GM12878 (cell line): ENCODE data around the gene CTAG1A. TPM values are rescaled to one million over a fixed set of nuclear protein-coding genes. Genes with fewer than 3 reads are reported as not detected.

Source experiments
- ATAC-seq: fragments of 200-7000 bp; cut with Tn5 transposase; 3 replicates; pipeline ENCODE4 v1.9.1; 2020; ENCODE audit warnings: mild to moderate bottlenecking, moderate library complexity
- BruUV-seq: library from RNA; stranded (reverse); fragments of 400-500 nt; replicated peaks from 2 replicates; lab custom pipeline; 2021; lab: Mats Ljungman, UMichigan
- CTCF ChIA-PET: fragments of 300-600 bp; sonication (Branson Sonifier 250); formaldehyde crosslinking; extraction: SDS; loops from one replicate; lab custom pipeline; 2021; ENCODE audit warnings: inconsistent platforms; lab: Yijun Ruan, JAX
- POLR2A ChIA-PET: fragments of 350-600 bp; formaldehyde crosslinking; extraction: SDS; loops from one replicate; lab custom pipeline; 2021; ENCODE audit warnings: inconsistent platforms; lab: Charles Lee
- RAD21 ChIA-PET: fragments of 300-600 bp; sonication (Branson Sonifier 250); formaldehyde crosslinking; loops from one replicate; lab custom pipeline; 2023; ENCODE audit warnings: antibody characterized with exemption; ENCODE audit not compliant: unreplicated experiment; lab: Charles Lee
- SMC1A ChIA-PET: fragments of 300-600 bp; sonication (Branson Sonifier 250); formaldehyde crosslinking; loops from one replicate; lab custom pipeline; 2023; ENCODE audit not compliant: unreplicated experiment, uncharacterized antibody; lab: Charles Lee
- DNase-seq: peaks from one replicate; pipeline ENCODE4 v3.0.0-alpha.2; 2011; ENCODE audit warnings: low read depth, low spot score
- FAIRE-seq: peaks from 3 replicates; lab custom pipeline; 2011; peaks lifted over from hg19 to GRCh38; lab: Jason Lieb, UNC
- H2AFZ ChIP-seq: 2 replicates; pipeline ENCODE4 v1.6.0; 2011; ENCODE audit warnings: low read depth, low read length, control low read depth; ENCODE audit not compliant: control insufficient read depth
- H3K27ac ChIP-seq: 2 replicates; pipeline ENCODE4 v1.5.1; 2011; ENCODE audit warnings: control low read depth; ENCODE audit not compliant: control insufficient read depth, insufficient read depth
- H3K27me3 ChIP-seq, 2 experiments: replicated peaks in 1 of 2; 2 replicates each; pipeline versions ENCODE4 v1.6.0 to v1.6.1; 2011; ENCODE audit warnings: low read length in 1 of 2; ENCODE audit not compliant: control insufficient read depth in 2 of 2, insufficient read depth in 2 of 2
- H3K36me3 ChIP-seq, 2 experiments: 2 replicates each; pipeline ENCODE4 v1.5.1; 2011; ENCODE audit warnings: low read length in 1 of 2; ENCODE audit not compliant: control insufficient read depth in 2 of 2, insufficient read depth in 2 of 2
- H3K4me1 ChIP-seq: 2 replicates; pipeline ENCODE4 v1.6.1; 2011; ENCODE audit warnings: mild to moderate bottlenecking, low read length, moderate library complexity, mixed read lengths; ENCODE audit not compliant: control insufficient read depth, insufficient read depth
- H3K4me2 ChIP-seq: 2 replicates; pipeline ENCODE4 v1.6.0; 2011; ENCODE audit warnings: control low read depth; ENCODE audit not compliant: control insufficient read depth, insufficient read depth
- H3K4me3 ChIP-seq: fragments of 200-600 bp; sonication (generic); 2 replicates; pipeline ENCODE4 v1.5.1; 2016
- H3K79me2 ChIP-seq: 2 replicates; pipeline ENCODE4 v1.6.0; 2011; ENCODE audit warnings: low read length; ENCODE audit not compliant: control insufficient read depth, insufficient read depth
- H3K9ac ChIP-seq: 2 replicates; pipeline ENCODE4 v1.8.0; 2011; ENCODE audit warnings: low read length, control low read depth, mixed read lengths; ENCODE audit not compliant: control insufficient read depth, insufficient read depth
- H3K9me3 ChIP-seq: replicated peaks from 3 replicates; pipeline ENCODE4 v1.5.1; 2011; ENCODE audit warnings: mild to moderate bottlenecking, low read length; ENCODE audit not compliant: control insufficient read depth, insufficient read depth
- H4K20me1 ChIP-seq: 2 replicates; pipeline ENCODE4 v1.6.0; 2011; ENCODE audit not compliant: control insufficient read depth, insufficient read depth
- ATF2 ChIP-seq: IDR thresholded peaks from 2 replicates; pipeline ENCODE4 v1.6.1; 2012; ENCODE audit warnings: low read length, inconsistent platforms
- BACH1 ChIP-seq: fragments of 450-650 bp; IDR thresholded peaks from 2 replicates; pipeline ENCODE4 v1.6.1; 2017; ENCODE audit warnings: mild to moderate bottlenecking, borderline replicate concordance
- E2F8 ChIP-seq: fragments of 450-650 bp; IDR thresholded peaks from 2 replicates; pipeline ENCODE4 v1.6.1; 2018; ENCODE audit warnings: mild to moderate bottlenecking, low read depth, moderate library complexity; ENCODE audit not compliant: partially characterized antibody
- EGR1 ChIP-seq, 2 experiments: IDR thresholded peaks; 1 replicate in 1 of 2; 2 replicates in 1 of 2; pipeline ENCODE4 v1.6.1; 2011 to 2012; ENCODE audit warnings: low read depth in 2 of 2, low read length in 2 of 2, borderline replicate concordance in 1 of 2, mild to moderate bottlenecking in 1 of 2, moderate library complexity in 1 of 2
- MEF2A ChIP-seq: IDR thresholded peaks from 2 replicates; pipeline ENCODE4 v1.6.1; 2011; ENCODE audit warnings: low read depth, mild to moderate bottlenecking, low read length, moderate library complexity; ENCODE audit not compliant: insufficient read depth
- NRF1 ChIP-seq: conservative IDR thresholded peaks from 2 replicates; pipeline ENCODE4 v1.6.1; 2011; ENCODE audit warnings: mild to moderate bottlenecking, low read depth, low read length, improper control_type of control experiment
- SIN3A ChIP-seq: IDR thresholded peaks from 2 replicates; pipeline ENCODE4 v1.6.1; 2012; ENCODE audit warnings: low read depth, low read length, improper control_type of control experiment
- SMAD5 ChIP-seq: IDR thresholded peaks from 2 replicates; pipeline ENCODE4 v1.6.1; 2016; ENCODE audit warnings: antibody characterized with exemption, low read depth
- TCF3 ChIP-seq: IDR thresholded peaks from 2 replicates; pipeline ENCODE4 v1.6.1; 2012; ENCODE audit warnings: low read depth, mild to moderate bottlenecking, low read length, borderline replicate concordance; ENCODE audit not compliant: insufficient read depth
- WGBS: methylation state at CpG from one replicate; pipeline ENCODE4 v1.1.6; 2016; ENCODE audit warnings: low lambda C conversion rate; ENCODE audit not compliant: insufficient replicate concordance, insufficient coverage; ENCODE audit errors: missing lambda C conversion rate; 5-methylcytosine and 5-hydroxymethylcytosine counted together
- in situ Hi-C: fragments of 300-500 bp; cut with MboI; formaldehyde crosslinking; loops from 9 replicates; pipeline ENCODE4 v1.14.3; 2018; ENCODE audit warnings: mixed read lengths
- intact Hi-C: fragments of 100-400 bp; cut with micrococcal nuclease; formaldehyde crosslinking; loops from one replicate; pipeline ENCODE4 v1.14.2; 2022; ENCODE audit not compliant: unreplicated experiment
- polyA plus RNA-seq, 11 experiments: library from polyadenylated mRNA; depleted of rRNA in 4 of 11; unstranded in 6 of 11; stranded (reverse) in 5 of 11; fragments of >200 nt; fragmentation: Nextera tagmentation in 4 of 11; fragmentation: Illumina TruSeq in 1 of 11; extraction: Ambion mirVana in 4 of 11; extraction: Trizol in 1 of 11; gene quantifications; 1 replicate in 1 of 11; 2 replicates in 10 of 11; pipeline versions ENCODE4 v1.2.1 to v1.2.3, GENCODE V29; 2011 to 2016; ENCODE audit warnings: inconsistent platforms in 2 of 11, missing spikeins in 2 of 11, low read depth in 1 of 11
- total RNA-seq, 4 experiments: library from RNA; depleted of rRNA in 3 of 4; stranded (reverse); fragments of >200 nt in 3 of 4; fragmentation: Illumina TruSeq in 1 of 4; extraction: Trizol in 1 of 4; gene quantifications; 2 replicates each; pipeline versions ENCODE4 v1.2.1 to v1.2.3, GENCODE V29; 2013 to 2021

The CTAG1A gene
- total and polyA plus RNA-seq, 10 of the 15 experiments (the other 5 are each of a cell fraction or from before 2014, with no cell fraction given): not detected

GRCh38 chrX:154605566-154605965 lies 20.6 kb downstream of the CTAG1A start:
- in situ Hi-C loops (no loop called here), intact Hi-C loops (no loop called here)
- ATAC-seq (no peak), FAIRE-seq (no peak), DNase-seq (no peak)
- Histone ChIP-seq H2AFZ (no peak overlapping the region), H3K4me2 (no peak overlapping the region), H3K4me1 (no peaks in the 10 kb centered on the region), H3K9me3 (no peaks in the 10 kb centered on the region; the same call in 2 of the 3 replicates), H3K27me3 (no peaks in the 10 kb centered on the region), H4K20me1 (no peaks in the 10 kb centered on the region), H3K79me2 (no peaks in the 10 kb centered on the region), H3K4me3 (no peak overlapping the region), H3K27ac (no peak overlapping the region), H3K9ac (no peak overlapping the region), H3K36me3 (no peaks in the 10 kb centered on the region)
- no TSS peak for BruUV-seq
- ChIA-PET POLR2A (no interaction called here), RAD21 (no interaction called here), SMC1A (no interaction called here), CTCF (no interaction called here)
- no peak for TF ChIP-seq E2F8
- WGBS: 29% methylated on average over 6 of the region's 6 CpGs

GRCh38 chrX:154607370-154607769 lies 22.4 kb downstream of the CTAG1A start:
- TF ChIP-seq ATF2 (no peak), MEF2A (no peak), NRF1 (no peak), SIN3A (no peak), EGR1 (IDR thresholded peaks at IDR 0.05; ENCODE audit: borderline replicate concordance in 1 of 2, low read depth in 2 of 2, low read length in 2 of 2) (no peak), TCF3 (no peak), SMAD5 (no peak), BACH1 (no peak)
- Histone ChIP-seq H4K20me1 (no peaks in the 10 kb centered on the region), H3K79me2 (no peaks in the 10 kb centered on the region), H3K4me3 (no peak overlapping the region), H3K4me2 (no peak overlapping the region), H3K27me3 (no peaks in the 10 kb centered on the region), H3K9ac (no peak overlapping the region), H3K9me3 (no peaks in the 10 kb centered on the region; the same call in 2 of the 3 replicates), H3K4me1 (no peaks in the 10 kb centered on the region), H3K27ac (no peak overlapping the region), H3K36me3 (no peaks in the 10 kb centered on the region), H2AFZ (no peak overlapping the region)
- ChIA-PET CTCF (no interaction called here), SMC1A (no interaction called here), RAD21 (no interaction called here), POLR2A (no interaction called here)
- in situ Hi-C loops (no loop called here), intact Hi-C loops (no loop called here)
- WGBS: 41% methylated on average over 6 of the region's 6 CpGs
- DNase-seq: no peak
- BruUV-seq: no TSS peak
- FAIRE-seq: no peak
- no peak for ATAC-seq
